ENCODE results near the gene PRR36. TPM values are rescaled to one million over a fixed set of nuclear protein-coding genes. Genes with fewer than 3 reads are reported as not detected.

PRR36 gene
- total and polyA plus RNA-seq, 12 donors: 0.01 to 0.07 (median 0.05) TPM; not detected in 9

- DNase-seq (no peak), ATAC-seq (no peak)
- Histone ChIP-seq H3K27ac (no peak overlapping the region), H3K36me3 (no peaks in the 10 kb centered on the region), H3K27me3 (peaks cover 0 to 39% (median 22%) of the 10 kb centered on the region in 7 donors), H3K9me3 (peaks cover 0 to 6% (median 2%) of the 10 kb centered on the region in 11 donors), H3K4me3 (no peak overlapping the region), H3K4me1 (peaks cover 0 to under 1% (median 0%) of the 10 kb centered on the region in 9 donors)
- WGBS, 2 donors: 60 to 62% methylated on average over 9 of the region's 9 CpGs
- intact Hi-C loops (cut with DNase I): no loop called here
- TF ChIP-seq CTCF (IDR thresholded peaks at IDR 0.05): no peak
Observed at GRCh38 chr19:7823686-7824301, 50.4 kb downstream of the PRR36 start.

GRCh38 chr19:7822910-7823515 is 51.2 kb downstream of the PRR36 start:
- ATAC-seq (no peak), DNase-seq (no peak)
- Histone ChIP-seq H3K27ac (no peak overlapping the region), H3K4me3 (no peak overlapping the region), H3K36me3 (no peaks in the 10 kb centered on the region), H3K4me1 (no peaks in the 10 kb centered on the region), H3K9me3 (peaks cover 0 to 14% (median 8%) of the 10 kb centered on the region in 11 donors), H3K27me3 (peaks cover 0 to 39% (median 22%) of the 10 kb centered on the region in 7 donors)
- intact Hi-C loops (cut with DNase I): no loop called here
- TF ChIP-seq CTCF (IDR thresholded peaks at IDR 0.05): no peak
- 89 to 92% methylated on average over 4 of the region's 4 CpGs for WGBS, 2 donors

GRCh38 chr19:7820588-7820987 is 53.6 kb downstream of the PRR36 start:
- Histone ChIP-seq H3K27ac (no peak overlapping the region), H3K36me3 (no peaks in the 10 kb centered on the region), H3K4me1 (peaks cover 0 to under 1% (median 0%) of the 10 kb centered on the region in 9 donors), H3K9me3 (peaks cover 0 to 37% (median 18%) of the 10 kb centered on the region in 11 donors), H3K4me3 (no peak overlapping the region), H3K27me3 (peaks cover 0 to 39% (median 22%) of the 10 kb centered on the region in 7 donors)
- WGBS, 2 donors: 51 to 57% methylated on average over 3 of the region's 3 CpGs
- no peak for TF ChIP-seq CTCF (IDR thresholded peaks at IDR 0.05)
- ATAC-seq: no peak
- no peak for DNase-seq
- intact Hi-C loops (cut with DNase I): no loop called here

GRCh38 chr19:7819337-7819736 is 54.9 kb downstream of the PRR36 start:
- DNase-seq: no peak
- peaks cover 0 to 10% (median 0%) of the 10 kb centered on the region in 9 donors for H3K4me1 ChIP-seq
- H3K27ac ChIP-seq: no peak overlapping the region
- no peak for ATAC-seq
- no peaks in the 10 kb centered on the region for H3K36me3 ChIP-seq
- intact Hi-C loops (cut with DNase I): no loop called here
- H3K27me3 ChIP-seq: peaks cover 0 to 31% (median 22%) of the 10 kb centered on the region in 7 donors
- H3K9me3 ChIP-seq: peaks cover 0 to 37% (median 18%) of the 10 kb centered on the region in 11 donors
- no peak for TF ChIP-seq CTCF (IDR thresholded peaks at IDR 0.05)
- H3K4me3 ChIP-seq: no peak overlapping the region
- WGBS, 2 donors: 69 to 86% methylated on average over 2 of the region's 2 CpGs
